SU-DHL-6 (cell line): ENCODE results near the gene GOLGA6D.
"Not testable (repeated sequence)": the region's sequence is repeated elsewhere in the genome, so short reads cannot be mapped to it uniquely, and the experiment has no call there.

ENCODE experiments used
- H2AFZ ChIP-seq: fragments of 200-600 bp; sonication (generic); 2 replicates; pipeline ENCODE4 v1.6.1; 2014; ENCODE audit warnings: low read depth, mild to moderate bottlenecking, moderate library complexity, mixed read lengths, antibody characterized with exemption, low read length; ENCODE audit not compliant: severe bottlenecking
- H3F3A ChIP-seq: fragments of 200-600 bp; shearing (Covaris generic); 2 replicates; pipeline ENCODE4 v1.6.0; 2016; ENCODE audit warnings: antibody characterized with exemption, mild to moderate bottlenecking; ENCODE audit not compliant: insufficient read depth
- H3K27ac ChIP-seq: fragments of 200-600 bp; sonication (generic); 2 replicates; pipeline ENCODE4 v1.5.1; 2016; ENCODE audit warnings: low read depth, mild to moderate bottlenecking, low read length, moderate library complexity, mixed read lengths
- H3K27me3 ChIP-seq: fragments of 200-600 bp; sonication (generic), shearing (Covaris generic); 2 replicates; pipeline ENCODE4 v1.6.0; 2014; ENCODE audit warnings: mild to moderate bottlenecking, low read length
- H3K36me3 ChIP-seq: fragments of 200-600 bp; sonication (generic); 2 replicates; pipeline ENCODE4 v1.6.1; 2014; ENCODE audit warnings: mild to moderate bottlenecking, low read length, mixed read lengths
- H3K4me2 ChIP-seq: fragments of 300-600, 200-600 bp; shearing (Covaris generic), sonication (generic); 2 replicates; pipeline ENCODE4 v1.6.0; 2014; ENCODE audit warnings: low read length, low read depth, mild to moderate bottlenecking; ENCODE audit not compliant: poor library complexity, severe bottlenecking
- H3K4me3 ChIP-seq: fragments of 200-600 bp; sonication (generic); 2 replicates; pipeline ENCODE4 v1.5.1; 2014; ENCODE audit warnings: antibody characterized with exemption, low read length, mild to moderate bottlenecking, mixed read lengths; ENCODE audit not compliant: insufficient read depth, poor library complexity, severe bottlenecking
- H3K79me2 ChIP-seq: fragments of 200-600 bp; sonication (generic); 2 replicates; pipeline ENCODE4 v1.6.1; 2014; ENCODE audit warnings: mild to moderate bottlenecking, low read length, moderate library complexity; ENCODE audit not compliant: insufficient read depth
- H3K9ac ChIP-seq: fragments of 200-600 bp; sonication (generic); 2 replicates; pipeline ENCODE4 v1.7.0; 2014; ENCODE audit warnings: mild to moderate bottlenecking, low read length
- H3K9me2 ChIP-seq: fragments of 200-600 bp; sonication (generic); replicated peaks from 2 replicates; pipeline ENCODE4 v1.6.1; 2014; ENCODE audit warnings: low read length; ENCODE audit not compliant: insufficient read depth
- H3K9me3 ChIP-seq: fragments of 200-600 bp; sonication (generic); 2 replicates; pipeline ENCODE4 v1.6.1; 2014; ENCODE audit warnings: low read length, mixed read lengths; ENCODE audit not compliant: insufficient read depth
- H4K20me1 ChIP-seq: fragments of 200-600 bp; sonication (generic); 2 replicates; pipeline ENCODE4 v1.6.1; 2014; ENCODE audit warnings: low read depth, mild to moderate bottlenecking, antibody characterized with exemption, low read length, moderate library complexity, mixed read lengths
- CTCF ChIP-seq: fragments of 200-600 bp; sonication (generic); IDR thresholded peaks from one replicate; pipeline ENCODE4 v1.5.1; 2017; ENCODE audit warnings: antibody characterized with exemption, mild to moderate bottlenecking, low read length, moderate library complexity; ENCODE audit not compliant: insufficient read depth, poor library complexity, severe bottlenecking
- EZH2phosphoT487 ChIP-seq: fragments of 200-600 bp; sonication (generic), shearing (Covaris generic); conservative IDR thresholded peaks from 2 replicates; pipeline ENCODE4 v1.6.1; 2018; ENCODE audit warnings: mild to moderate bottlenecking, antibody characterized with exemption, low read length, moderate library complexity, mixed read lengths

Gene GOLGA6D

GRCh38 chr15:75282572-75282971, at the start of gene GOLGA6D:
Gene GOLGA6D, plus strand, starts transcription at chr15:75282835. Its CDS starts 41 bp downstream, at chr15:75282876.
- H3K9me3 ChIP-seq, H3K4me3 ChIP-seq, H3F3A ChIP-seq, H3K79me2 ChIP-seq, H4K20me1 ChIP-seq, H2AFZ ChIP-seq, H3K9me2 ChIP-seq, H3K4me2 ChIP-seq, H3K27me3 ChIP-seq, H3K9ac ChIP-seq, H3K27ac ChIP-seq, H3K36me3 ChIP-seq: not testable (repeated sequence)

GRCh38 chr15:75233504-75234190, 49.0 kb upstream of the GOLGA6D start:
- Histone ChIP-seq H3K9me2 (no peaks in the 10 kb centered on the region), H3K4me3 (no peak overlapping the region), H2AFZ (no peak overlapping the region)

GRCh38 chr15:75234191-75234810, 48.3 kb upstream of the GOLGA6D start:
- Histone ChIP-seq H2AFZ (no peak overlapping the region), H3K79me2 (no peaks in the 10 kb centered on the region), H3K36me3 (no peaks in the 10 kb centered on the region), H3K9ac (no peak overlapping the region), H3F3A (no peaks in the 10 kb centered on the region), H3K4me2 (no peak overlapping the region), H4K20me1 (no peaks in the 10 kb centered on the region), H3K4me3 (no peak overlapping the region), H3K9me3 (no peaks in the 10 kb centered on the region), H3K9me2 (no peaks in the 10 kb centered on the region), H3K27me3 (no peaks in the 10 kb centered on the region), H3K27ac (no peak overlapping the region)
- no peak for TF ChIP-seq CTCF
- TF ChIP-seq EZH2phosphoT487 = no peak

More at GRCh38 chr15:75233504-75234190, 49.0 kb upstream of the GOLGA6D start:
- Histone ChIP-seq H3F3A (no peaks in the 10 kb centered on the region), H3K79me2 (no peaks in the 10 kb centered on the region), H3K27ac (no peak overlapping the region), H3K9me3 (no peaks in the 10 kb centered on the region), H4K20me1 (no peaks in the 10 kb centered on the region), H3K9ac (no peak overlapping the region), H3K27me3 (no peaks in the 10 kb centered on the region), H3K36me3 (no peaks in the 10 kb centered on the region), H3K4me2 (no peak overlapping the region)
- TF ChIP-seq EZH2phosphoT487 (no peak), CTCF (no peak)

GRCh38 chr15:75235051-75235673, 47.5 kb upstream of the GOLGA6D start:
- Histone ChIP-seq H4K20me1 (no peaks in the 10 kb centered on the region), H3K4me2 (no peak overlapping the region), H3K36me3 (no peaks in the 10 kb centered on the region), H3K9me2 (no peaks in the 10 kb centered on the region), H2AFZ (no peak overlapping the region), H3K79me2 (no peaks in the 10 kb centered on the region), H3K4me3 (no peak overlapping the region), H3K27ac (no peak overlapping the region), H3K9me3 (no peaks in the 10 kb centered on the region), H3F3A (no peaks in the 10 kb centered on the region), H3K9ac (no peak overlapping the region), H3K27me3 (no peaks in the 10 kb centered on the region)
- no peak for TF ChIP-seq EZH2phosphoT487
- no peak for TF ChIP-seq CTCF
